Activated T-cell treated with anti-CD3 and anti-CD28 coated beads, Interleukin-2, amount 50 U/mL, for 48 hours (primary cell): ENCODE measurements around the gene TOM1L2.

Experiments
- DNase-seq, 2 experiments: peaks; one replicate each; pipeline ENCODE4 v3.0.0-alpha.2; 2020

Gene TOM1L2

DNA sequence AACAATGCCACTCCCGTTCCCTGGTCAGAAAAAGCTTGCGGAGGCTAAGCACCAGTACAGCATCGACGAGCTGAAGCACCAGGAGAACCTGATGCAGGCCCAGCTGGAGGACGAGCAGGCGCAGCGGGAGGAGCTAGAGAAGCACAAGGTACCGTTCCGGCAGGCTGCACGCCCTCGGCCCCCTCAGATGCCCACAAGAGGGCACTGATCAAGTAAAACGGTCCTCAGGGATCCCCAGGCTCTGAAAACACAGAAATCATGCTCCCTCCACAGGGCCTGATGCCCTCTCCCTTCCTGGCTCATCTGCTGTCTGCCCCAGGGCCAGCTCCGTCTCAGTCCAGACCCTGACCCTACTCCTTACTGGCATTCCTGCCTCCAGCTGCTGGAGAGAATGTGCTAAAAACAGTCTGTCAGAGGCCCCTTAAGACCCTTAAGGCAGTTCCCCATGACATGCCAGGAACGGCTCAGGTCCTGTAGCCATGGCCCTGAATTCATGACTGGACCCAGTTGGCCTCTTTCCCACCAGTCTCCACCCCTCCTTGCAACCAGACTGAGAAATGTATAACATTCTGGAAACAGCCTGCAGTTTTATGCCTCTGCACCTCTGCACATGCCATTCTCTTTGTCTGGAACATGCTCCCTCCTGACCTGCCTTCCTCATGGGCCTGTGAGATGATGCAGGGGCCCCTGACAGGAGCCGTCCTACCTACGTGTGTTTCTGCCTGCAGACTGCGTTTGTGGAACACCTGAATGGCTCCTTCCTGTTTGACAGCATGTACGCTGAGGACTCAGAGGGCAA is 22.3 kb upstream of the TOM1L2 start:
- DNase-seq: peak; percentile 30 to 49

- no peak for DNase-seq
Measured at GRCh38 chr17:17993852-17994251, 21.7 kb upstream of the TOM1L2 start.

DNA sequence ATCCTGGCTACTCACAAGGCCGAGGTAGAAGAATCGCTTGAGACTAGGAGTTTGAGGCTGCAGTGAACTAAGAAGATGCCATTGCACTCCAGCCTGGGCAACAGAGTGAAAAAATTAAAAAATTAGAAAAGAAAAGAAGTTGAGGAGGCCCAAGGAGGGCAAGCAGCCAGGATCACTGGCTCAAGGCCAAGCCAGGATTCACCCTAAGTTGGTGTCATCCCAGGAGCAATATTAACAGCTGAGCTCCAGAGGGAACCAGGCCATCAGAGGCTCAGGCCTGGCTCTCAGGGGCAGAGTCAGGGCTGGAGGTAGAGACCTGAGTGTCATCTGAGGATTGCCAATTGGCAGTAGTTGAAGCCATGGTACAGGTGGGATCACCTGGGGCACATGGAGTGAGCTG is 21.2 kb upstream of the TOM1L2 start:
- DNase-seq: no peak

DNA sequence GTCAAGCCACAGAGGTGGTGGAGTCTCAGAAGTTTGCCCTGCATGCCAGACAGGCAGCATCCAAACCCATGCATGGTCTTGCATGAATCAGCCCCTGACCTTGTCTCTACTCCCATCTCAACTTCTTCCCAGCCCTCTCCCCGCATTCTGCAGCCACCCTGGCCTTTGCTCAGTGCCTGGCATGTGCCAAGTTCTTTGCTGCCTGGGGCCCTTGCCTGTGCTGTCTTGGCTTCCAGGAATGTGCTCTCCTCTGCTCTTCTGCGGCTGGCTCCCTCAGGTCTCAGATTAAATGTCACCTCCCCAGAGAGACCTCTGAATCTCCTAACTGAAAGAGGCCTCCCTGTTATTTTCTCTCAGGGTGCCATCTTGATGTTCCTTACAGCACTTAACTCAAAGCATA is 18.1 kb upstream of the TOM1L2 start:
- no peak for DNase-seq

GRCh38 chr17:17989618-17990017 is 17.4 kb upstream of the TOM1L2 start:
- no peak for DNase-seq

- no peak for DNase-seq
Measured at GRCh38 chr17:17989081-17989480, 16.9 kb upstream of the TOM1L2 start.

DNA sequence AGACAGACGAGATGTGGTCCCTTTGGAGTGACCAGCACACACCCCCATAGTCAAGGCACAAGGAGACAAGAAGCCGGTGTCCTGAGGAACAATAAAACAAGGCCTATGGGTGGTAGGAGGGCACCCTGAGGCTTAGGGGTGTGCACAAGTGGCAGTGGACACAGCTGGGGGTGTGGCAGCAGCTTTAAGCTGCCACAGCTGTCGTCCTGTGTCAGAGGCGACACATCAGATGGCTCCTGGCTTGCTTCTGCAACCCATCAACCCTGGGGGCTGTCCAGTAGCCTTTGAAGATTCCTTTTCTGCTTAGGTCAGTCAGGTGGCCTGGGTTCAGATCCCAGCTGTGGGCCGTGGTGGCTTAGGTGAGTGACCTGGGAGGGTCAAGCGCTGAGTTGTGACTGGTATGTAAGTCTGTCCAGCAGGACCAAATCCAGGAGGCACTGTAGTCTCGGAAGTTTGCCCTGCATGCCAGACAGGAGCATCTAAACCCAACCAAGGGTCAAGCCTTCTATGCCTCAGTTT is 16.3 kb upstream of the TOM1L2 start:
- no peak for DNase-seq

- DNase-seq: no peak
Measured at GRCh38 chr17:17987901-17988300, 15.7 kb upstream of the TOM1L2 start.

DNA sequence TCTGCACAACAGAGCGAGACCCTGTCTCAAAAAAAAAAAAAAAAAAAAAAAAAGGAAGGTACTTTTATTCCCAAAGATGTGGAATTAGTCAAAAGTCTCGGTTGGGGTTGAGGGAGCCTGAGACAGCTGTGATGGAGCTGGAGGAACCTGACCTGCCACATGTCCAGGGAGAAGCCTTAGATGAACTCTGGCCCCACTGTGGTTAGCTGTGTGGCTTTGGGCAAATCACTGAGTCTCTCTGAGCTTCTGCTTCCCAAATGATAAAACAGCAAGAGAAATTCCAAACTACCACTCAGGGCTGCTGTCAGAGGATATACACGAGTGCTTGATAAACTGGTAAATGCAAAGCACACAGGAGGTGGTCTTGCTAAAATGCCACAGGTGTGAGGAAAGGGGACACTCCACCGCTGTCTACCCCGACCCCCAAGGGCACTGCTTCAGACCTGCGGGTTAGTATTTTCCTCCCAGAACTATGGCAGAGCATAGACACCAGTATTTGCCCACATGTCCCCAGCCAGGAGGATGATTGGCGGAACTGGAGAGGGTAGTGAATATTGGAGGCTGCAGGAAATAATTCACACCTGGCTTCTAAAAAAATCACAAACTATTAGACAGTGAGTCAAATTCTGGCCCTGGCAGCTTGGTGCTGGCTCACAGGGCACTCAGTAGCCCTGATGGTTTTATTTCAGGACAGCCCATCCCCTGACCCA is 15.1 kb upstream of the TOM1L2 start:
- DNase-seq: no peak

DNA sequence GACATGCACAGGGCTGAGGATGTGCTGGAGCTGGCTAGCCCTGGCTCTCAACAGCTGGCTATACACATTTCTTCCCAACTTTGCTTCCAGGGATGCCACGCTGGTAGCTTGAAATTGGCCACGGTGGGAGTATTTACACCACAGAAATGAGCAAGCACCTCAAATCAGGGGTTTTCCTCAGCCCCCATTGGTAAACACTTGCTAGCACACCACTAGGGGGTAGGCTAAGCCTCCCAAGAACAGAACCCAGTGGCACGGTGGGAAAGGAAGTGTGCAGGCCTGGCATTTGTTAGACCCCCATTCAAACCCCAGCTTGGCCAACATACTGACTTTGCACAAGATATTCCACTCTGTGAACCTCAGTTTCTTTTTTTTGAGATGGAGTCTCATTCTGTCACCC is 13.4 kb upstream of the TOM1L2 start:
- DNase-seq: peak in 1 of 2 experiments; percentile 26

DNA sequence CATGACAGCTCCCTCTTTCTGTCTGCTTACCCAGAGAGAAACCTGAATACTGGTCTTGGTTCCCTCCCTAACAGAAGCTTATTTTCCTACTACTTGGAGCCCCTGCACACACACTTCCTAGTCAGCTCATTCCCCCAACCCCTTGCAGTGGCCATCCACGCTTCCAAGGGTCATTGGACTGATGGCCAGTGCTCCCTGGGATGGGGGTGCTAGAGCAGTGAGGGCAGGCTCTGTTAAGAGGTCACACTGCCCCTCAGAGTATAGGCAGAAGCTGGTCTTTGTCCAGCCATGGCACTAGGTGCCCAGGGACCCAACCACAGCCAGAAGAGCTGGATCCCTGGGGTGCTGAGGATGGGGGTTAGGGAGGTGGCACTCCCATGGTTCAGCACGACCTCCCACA is 13.0 kb upstream of the TOM1L2 start:
- no peak for DNase-seq

- DNase-seq: no peak
Measured at GRCh38 chr17:17983776-17984175, 11.6 kb upstream of the TOM1L2 start.

DNA sequence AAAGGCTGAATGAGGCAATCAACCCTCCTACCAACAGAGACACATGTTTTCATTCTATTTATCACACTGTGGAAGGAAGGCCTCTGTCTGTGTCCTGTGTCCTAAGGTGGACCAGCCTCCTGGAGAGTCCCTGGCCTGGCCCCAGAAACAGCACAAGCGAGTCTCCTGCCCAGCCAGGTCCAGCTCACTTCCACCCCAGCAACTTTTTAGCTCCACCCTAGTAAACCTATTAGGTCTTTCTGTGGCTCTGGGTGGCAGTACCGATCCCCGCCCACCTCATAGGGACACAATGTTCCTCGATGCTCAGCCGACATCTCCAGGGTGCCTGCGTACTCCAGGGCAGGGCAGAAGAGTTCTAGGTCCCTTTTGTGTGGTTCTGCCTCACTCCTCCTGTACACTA is 11.2 kb upstream of the TOM1L2 start:
- DNase-seq: no peak

GRCh38 chr17:17982801-17983200 is 10.6 kb upstream of the TOM1L2 start:
- no peak for DNase-seq

- no peak for DNase-seq
Measured at GRCh38 chr17:17981330-17981729, 9.1 kb upstream of the TOM1L2 start.

DNA sequence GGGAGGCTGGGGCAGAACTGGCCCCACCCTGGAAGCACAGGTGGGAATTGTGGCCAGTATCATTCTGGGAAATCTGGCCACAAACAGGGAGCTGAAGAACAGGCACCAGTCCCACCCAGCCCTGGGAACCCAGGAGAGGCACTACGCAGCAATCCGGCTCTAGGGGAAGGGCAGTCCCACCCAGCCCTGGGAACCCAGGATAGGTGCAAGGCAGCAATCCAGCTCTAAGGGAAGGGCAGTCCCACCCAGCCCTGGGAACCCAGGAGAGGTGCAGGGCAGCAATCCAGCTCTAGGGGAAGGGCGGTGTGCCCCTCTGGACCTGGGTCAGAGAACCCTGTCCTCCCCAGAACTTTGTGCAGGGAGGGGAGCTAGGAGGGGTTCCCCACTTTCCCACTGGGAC is 7.6 kb upstream of the TOM1L2 start:
- DNase-seq: no peak

DNA sequence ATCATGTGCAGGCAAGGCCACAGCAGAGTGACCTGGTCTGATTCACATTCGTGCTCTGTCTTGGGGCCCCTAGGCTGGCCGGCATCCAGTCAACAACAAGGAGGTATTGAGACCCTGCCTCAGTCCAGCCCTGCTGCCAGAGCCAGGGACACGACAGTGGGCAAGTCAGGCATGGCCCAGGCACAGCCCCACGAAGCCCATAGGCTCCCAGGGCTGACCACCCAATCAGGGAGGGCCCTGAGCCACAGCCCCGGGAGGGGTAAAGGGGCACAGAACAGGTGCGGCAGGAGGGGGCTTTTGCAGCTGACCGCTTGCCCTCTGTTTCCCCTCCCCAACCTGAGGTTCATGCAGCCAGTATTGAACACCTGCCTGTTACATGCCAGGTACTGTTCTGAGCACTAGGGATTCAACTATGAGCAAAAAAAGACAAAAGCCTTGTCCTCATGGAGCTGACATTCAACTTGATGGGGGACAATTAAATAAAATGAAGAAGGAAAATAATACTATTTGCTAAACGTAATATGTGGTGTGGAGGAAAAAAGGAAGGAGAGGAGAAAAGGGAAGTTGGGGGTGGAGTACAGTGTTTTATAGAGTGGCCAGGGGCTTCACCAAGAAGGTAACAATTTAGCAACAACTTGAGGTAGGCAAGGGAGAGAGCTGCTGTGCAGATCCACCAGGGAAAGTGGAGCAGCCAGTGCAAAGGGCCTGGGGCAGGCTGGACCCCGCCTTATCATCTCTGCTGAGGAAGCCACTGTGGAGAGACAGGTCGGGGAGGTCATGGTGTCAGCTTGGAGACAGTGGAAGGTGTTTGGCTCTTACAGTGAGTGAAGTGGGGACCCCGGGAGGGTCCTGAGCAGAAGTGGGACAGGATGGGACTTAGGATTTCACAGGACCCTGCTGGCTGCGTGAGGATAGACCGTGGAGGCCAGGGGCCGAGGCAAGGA is 6.6 kb upstream of the TOM1L2 start:
- DNase-seq: no peak

DNA sequence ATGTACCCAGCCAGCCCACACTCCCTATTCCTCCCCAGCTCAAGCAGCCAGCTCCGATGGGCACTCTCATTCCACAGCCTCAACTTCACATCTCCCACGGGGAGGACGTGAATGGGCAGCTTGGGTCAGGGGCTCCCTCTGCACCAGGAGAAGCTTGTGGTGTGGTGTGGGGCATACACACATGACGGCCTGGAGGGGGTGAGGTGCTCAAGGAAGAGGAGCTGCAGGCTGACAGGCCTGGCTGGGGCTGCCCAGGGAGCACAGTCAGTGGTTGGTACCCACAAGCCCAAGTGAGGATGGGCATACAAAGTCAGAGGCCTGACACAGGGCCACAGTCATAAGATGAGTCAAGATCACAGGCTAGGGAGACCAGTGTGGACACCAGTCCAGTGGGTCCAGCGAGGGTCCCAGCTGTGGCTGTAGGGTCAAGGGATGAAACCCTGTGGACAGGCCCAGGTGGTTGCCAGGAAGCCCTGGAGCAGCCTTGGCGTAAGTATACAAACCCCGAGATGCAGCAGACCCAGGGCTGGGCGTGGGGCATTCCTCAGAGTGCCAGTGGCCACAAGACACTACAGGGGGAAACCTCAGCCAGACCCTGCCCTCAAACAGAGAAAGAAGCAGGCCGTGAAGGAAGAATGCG is 4.9 kb upstream of the TOM1L2 start:
- no peak for DNase-seq

- no peak for DNase-seq
Measured at GRCh38 chr17:17975436-17975835, 3.2 kb upstream of the TOM1L2 start.

GRCh38 chr17:17972952-17973254 is 703 bp upstream of the TOM1L2 start:
- no peak for DNase-seq

- no peak for DNase-seq
Measured at GRCh38 chr17:17971431-17972125, 622 bp downstream of the TOM1L2 start.
